DMS53 (cell line): Measurements from ENCODE around the gene BORCS5.
"Not testable (repeated sequence)": the region's sequence is repeated elsewhere in the genome, so short reads cannot be mapped to it uniquely, and the experiment has no call there.

Source experiments
- DNase-seq: peaks from one replicate; lab custom pipeline; 2025; lab: John Stamatoyannopoulos, UW

The BORCS5 gene

GRCh38 chr12:12460935-12461922, 104.4 kb downstream of the BORCS5 start:
- no peak for DNase-seq

GRCh38 chr12:12461923-12462315, 105.0 kb downstream of the BORCS5 start:
- no peak for DNase-seq

DNA sequence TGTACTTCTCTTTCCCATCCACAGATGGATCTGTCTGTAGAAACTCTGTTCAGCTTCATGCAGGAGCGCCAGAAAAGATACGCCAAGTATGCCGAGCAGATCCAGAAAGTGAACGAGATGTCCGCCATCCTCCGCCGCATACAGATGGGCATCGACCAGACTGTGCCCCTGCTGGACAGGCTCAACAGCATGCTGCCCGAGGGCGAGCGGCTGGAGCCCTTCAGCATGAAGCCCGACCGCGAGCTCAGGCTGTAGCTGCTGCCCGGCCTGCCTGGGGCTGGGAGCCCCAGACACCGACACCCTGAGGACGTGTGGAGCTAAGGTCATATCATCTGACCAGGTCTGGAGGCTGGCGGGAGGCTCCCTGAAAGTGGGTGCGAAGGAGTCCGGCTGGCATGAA, 108.6 kb downstream of the BORCS5 start:
- no peak for DNase-seq

GRCh38 chr12:12466157-12466556, 109.3 kb downstream of the BORCS5 start:
- no peak for DNase-seq

GRCh38 chr12:12467264-12467663, 110.4 kb downstream of the BORCS5 start:
- no peak for DNase-seq

DNA sequence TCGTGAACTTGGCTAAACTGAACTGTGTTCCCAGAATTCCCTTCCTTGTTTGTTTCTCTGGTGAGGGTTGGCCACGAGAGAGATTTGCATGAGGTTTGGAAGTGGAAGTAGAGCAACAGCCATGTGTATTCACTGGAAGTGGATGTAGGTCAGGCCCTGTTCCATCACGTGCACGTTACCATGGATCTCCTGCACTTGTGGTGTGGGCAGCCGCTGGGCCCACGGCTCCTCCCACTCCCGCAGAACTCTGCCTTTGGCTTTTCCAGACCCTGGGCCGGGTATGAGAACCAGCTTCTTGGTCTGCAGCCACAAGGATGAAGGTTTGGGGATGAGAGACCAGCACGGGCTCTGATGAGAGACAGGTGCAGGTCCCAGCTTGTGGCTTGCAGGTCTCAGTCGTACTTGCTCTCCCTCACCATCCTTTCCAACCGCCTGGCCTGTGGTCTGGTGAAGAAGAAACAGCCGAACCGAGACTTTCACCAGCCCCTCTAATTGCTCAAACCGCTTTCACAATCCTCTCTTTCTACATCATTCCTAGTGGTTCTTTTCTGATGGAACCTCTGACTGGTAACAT, 110.9 kb downstream of the BORCS5 start:
- no peak for DNase-seq

- DNase-seq: no peak
Observed at GRCh38 chr12:12468575-12468974, 111.7 kb downstream of the BORCS5 start.

GRCh38 chr12:12469386-12469785, 112.5 kb downstream of the BORCS5 start:
- DNase-seq: no peak

DNA sequence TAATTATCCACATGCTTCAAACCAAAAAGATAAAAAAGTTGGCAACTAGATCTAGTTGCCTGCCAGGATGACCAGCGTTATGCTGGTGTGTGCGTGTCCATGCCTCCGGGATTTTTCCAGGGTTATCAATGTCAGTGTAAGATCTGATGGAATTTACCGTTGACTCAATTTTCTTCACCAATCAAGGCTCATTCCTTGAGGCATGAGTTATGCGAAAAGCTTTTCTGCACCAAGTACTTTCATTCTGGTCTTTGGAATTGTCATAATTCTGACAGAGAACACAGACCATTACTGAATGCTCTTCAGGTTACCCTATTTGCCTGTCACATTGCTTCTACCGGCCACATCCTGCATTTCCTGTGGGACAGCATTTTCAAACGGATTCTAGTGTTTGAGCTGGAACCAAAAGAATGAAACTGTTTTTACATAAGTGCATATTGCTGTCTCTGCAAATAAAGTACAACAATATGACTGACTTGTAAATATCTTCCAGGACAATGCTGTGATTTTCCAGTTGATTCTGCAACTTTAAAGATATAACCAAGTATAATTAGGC, 114.0 kb downstream of the BORCS5 start:
- DNase-seq: no peak

- not testable (repeated sequence) for DNase-seq
Observed at GRCh38 chr12:12471982-12472961, 115.4 kb downstream of the BORCS5 start.

- DNase-seq: no peak
Observed at GRCh38 chr12:12473223-12473622, 116.3 kb downstream of the BORCS5 start.

- DNase-seq: no peak
Observed at GRCh38 chr12:12474471-12474928, 117.6 kb downstream of the BORCS5 start.

GRCh38 chr12:12474931-12475795, 118.3 kb downstream of the BORCS5 start:
- DNase-seq: no peak

- DNase-seq: no peak
Observed at GRCh38 chr12:12476857-12477531, 120.1 kb downstream of the BORCS5 start.

- no peak for DNase-seq
Observed at GRCh38 chr12:12477532-12477890, 120.6 kb downstream of the BORCS5 start.

DNA sequence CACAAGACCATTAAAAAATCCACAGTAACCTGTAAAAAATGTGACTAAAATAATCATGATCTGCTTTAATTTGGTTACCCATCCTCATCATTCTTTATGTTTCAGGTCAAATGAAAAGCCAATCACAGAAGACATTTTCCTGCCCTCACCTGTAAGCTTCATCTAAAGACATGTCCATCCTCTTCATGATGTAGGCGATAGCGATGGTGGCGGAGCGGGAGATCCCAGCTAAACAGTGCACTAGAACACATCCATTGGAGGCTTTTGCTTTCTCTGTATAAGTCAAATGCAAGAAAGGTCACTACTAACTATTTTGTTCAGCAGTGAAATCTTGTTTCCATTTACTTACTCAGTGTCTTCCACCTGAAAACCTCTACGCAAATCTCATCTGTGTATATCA, 123.2 kb downstream of the BORCS5 start:
- no peak for DNase-seq

GRCh38 chr12:12481631-12482030, 124.8 kb downstream of the BORCS5 start:
- no peak for DNase-seq

GRCh38 chr12:12482150-12482761, 125.4 kb downstream of the BORCS5 start:
- no peak for DNase-seq

DNA sequence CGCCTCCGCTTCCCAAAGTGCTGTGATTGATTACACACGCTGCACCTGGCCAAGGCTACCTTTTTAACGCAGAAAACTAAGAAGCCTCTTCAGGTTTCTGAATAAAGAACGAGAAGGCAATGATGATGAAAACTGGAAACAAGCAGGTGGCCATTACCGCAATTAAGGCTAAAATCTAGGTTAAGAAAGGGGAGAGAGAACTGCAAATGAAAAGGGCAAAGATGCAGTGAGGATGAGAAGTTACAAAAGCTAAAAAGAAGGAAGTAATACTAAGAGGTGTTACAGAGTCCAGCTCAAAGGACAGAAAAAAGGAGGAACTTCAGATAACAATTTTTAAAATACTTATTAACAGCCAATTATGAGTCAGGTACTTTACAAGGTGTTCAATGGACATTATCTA, 126.1 kb downstream of the BORCS5 start:
- DNase-seq: no peak

GRCh38 chr12:12483438-12483837, 126.6 kb downstream of the BORCS5 start:
- no peak for DNase-seq
